NCI-H82 treated with DMSO at 0.1 percent for 48 hours (cell line): ENCODE data around the gene SLC6A1.

Experiments used
- DNase-seq: peaks from one replicate; lab custom pipeline; 2025; ENCODE audit not compliant: unreplicated experiment; lab: John Stamatoyannopoulos, UW

Gene SLC6A1

DNA sequence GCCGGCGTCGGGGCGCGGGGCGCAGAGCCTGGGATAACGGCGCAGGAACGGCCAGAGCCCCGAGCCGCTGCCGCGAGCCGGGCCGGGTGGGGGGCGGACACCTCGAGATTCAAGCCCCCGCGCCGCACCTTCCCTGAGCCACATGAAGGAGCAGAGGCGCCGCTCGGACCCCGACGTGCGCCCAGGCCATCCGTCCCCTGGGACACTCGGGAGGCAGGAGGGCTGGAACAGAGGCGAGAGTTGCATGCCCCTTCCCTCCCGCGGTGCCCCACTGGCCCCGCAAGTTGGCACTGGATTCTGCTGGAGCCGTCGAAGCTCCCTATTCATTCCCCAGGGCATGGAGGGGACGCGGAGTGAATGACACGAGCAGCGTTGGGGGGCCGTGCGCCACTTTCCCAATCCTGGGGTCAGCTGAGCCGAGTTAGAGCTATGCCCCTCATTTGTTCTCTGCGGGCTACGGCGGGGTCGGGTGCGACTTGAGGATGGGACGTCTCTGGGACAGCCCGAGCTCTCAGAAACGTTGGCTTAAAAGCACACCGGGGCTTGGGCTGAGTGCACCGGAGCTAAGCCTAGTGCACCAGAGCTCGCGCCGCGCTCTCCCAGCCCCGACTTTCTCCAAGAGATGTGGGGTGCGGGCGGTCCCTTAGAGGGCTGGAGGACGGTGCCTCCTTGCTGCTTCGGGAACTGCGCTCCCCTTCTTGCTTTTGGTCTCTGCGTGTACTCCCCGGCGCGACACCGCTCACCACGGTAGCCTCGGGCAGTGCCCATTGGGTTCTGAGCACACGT, 588 bp downstream of the SLC6A1 start:
- DNase-seq = no peak

DNA sequence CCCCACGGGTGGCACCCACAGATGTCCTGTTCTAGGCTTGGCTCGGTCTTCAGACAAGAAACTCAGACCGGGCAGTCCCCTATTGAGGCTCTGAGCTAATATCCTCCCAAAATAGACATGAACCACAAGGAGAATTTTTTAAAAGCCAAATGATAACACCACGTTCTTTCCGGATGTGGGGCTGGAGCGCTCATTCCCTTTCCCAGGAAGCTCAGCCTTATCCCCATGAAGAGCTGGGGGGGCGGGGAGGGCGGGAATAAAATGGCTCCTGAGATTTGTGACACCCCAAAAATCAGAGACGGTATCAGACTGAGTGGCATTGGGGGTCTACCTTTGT, 1.1 kb downstream of the SLC6A1 start:
- DNase-seq = no peak

DNA sequence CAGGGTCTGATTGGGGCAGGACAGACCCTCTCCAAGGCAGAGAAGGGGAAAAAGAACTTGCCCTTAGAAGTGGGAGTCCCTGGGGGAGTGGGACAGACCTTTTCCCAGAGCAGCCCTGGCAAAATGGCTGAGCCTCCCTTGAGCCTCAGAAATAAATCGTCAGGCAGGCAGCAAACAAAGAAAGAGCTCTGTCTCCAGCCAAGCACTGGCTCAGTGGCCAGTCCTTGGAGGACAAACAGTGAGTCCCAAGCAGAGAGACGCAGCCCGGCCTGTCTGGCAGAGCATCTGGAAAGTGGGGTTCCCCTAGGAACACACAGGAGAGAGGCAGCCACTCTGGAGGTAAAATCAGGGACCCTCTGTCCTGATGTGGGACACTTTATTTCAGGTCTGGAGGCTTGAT, 1.8 kb downstream of the SLC6A1 start:
- no peak for DNase-seq

DNA sequence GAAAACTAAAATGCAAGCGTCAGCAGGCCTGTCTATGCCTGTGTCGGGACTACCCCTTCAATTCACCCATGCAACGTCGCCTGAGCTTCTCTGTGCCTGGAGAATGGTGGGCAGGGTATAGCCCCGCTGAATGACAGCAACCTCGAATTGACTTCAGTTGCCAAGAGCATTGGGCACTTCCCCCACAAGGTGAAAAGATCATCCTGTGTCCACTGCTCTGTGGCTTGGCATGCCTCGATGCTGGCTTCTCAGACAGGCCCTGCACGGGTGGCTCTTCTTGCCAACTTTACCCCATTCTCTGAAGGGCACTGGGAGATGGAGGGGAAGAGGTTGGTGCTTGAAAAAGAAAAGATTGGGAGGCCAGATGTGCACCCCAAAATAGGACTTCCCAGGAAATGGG, 3.3 kb downstream of the SLC6A1 start:
- DNase-seq = no peak

DNA sequence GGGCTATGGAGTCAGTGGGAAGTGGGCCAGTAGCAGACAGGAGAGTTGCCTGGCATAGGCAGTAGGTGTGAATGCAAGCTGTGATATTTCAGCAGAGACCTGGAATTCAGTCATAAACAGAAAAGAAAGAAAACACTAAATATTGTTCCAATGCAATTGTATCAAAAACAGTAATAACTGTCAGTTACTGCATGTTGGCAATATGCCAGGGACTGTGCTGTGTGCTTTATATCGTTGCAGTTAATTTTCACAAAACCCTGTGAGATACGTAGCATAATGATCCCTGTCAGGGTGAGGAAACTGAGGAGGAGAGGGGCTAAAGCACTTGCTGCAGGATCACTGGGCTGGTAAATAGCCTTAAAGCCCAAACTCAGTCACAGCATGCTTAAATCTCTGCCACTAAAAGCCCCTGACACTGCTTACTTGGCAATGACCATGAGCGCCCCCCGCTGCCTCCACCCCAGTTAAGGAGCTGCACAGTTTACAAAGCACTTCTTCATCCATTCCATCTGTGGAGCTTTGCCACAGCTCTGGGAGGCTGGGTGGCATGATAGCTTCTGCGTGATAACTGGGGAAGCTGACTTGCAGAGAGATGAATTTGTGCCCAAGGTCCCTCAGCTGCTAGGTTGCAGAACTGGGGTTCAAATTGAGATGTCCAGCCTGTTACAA, 3.9 kb downstream of the SLC6A1 start:
- DNase-seq = no peak

DNA sequence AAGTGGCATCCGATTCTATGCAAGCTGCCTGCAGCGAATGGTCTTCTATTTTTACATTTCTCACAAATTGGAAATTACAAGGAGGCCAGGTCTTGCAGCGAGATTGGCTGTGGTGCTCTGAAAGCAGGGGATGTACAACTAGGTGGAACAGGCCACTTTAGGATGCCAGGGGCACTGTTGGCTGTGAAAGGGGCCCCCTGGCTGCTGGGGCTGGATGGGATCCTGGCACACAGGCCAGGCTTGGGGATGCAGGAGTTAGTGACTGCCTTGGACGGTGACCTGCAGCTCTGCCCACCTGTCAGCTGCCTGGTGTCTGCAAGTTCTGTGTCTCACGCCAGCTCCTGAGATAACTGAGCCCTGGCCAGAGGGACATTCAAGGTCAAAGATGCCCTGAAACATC, 4.6 kb downstream of the SLC6A1 start:
- no peak for DNase-seq

DNA sequence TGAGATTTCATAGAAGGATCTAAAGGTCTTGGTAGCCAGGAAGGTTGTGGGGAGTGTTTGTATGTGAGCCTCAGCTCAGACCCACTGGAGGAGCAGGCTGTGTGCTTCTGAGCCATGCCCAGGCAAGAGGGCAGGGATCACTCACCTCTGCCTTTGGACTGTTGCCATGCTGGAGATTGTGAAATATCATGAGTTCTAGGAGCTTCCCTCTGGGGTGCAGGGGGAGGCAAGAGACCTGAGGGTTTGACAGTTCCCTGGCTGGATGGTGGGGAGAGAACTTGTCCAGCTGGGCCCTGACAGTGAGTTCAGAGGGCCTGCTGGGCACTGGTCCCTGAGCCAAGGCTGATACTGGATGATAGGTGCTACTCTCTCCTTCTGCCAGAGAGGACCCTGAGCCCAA, 6.0 kb downstream of the SLC6A1 start:
- DNase-seq = no peak

DNA sequence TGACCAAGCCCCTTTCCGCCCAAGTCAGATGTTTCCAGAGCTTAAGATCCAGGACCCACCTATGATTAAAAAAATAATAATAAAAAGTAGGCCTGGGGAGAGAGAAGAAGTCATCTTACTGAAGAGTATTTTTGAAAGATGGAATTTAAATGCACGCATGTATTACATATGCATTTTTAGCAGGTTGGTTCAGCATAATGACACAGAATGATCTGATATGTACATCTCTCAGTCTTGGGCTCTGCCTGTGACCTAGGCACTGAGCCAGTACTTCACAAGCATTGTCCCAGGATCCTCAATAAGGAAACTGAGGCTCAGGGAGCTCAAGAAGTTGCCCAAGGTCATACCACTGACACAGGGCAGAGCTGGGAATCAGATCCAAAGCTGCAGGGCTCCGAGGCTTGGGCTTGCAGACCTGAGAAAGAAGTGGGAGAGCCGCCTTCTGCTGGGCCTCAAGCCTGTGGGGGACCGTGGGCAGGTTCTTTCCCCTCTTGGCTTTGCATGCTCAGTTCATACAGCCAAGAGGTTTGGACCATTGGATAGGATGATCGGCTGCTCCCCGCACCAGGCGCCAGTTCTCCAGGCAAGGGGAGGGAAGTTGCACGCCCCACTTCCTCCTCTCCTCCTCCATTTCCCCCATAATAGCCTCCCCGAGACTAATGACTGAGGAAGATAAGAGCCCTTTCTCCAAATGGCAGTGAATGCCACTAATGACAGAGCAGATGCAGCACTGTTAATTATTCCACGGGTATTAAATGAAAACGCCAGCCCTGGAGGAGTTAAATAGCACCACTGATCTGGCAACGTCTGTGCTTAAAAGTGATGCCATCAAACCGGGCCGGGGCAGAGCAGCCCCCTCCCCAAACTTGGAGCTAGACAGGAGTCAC, 6.9 kb downstream of the SLC6A1 start:
- DNase-seq = no peak

DNA sequence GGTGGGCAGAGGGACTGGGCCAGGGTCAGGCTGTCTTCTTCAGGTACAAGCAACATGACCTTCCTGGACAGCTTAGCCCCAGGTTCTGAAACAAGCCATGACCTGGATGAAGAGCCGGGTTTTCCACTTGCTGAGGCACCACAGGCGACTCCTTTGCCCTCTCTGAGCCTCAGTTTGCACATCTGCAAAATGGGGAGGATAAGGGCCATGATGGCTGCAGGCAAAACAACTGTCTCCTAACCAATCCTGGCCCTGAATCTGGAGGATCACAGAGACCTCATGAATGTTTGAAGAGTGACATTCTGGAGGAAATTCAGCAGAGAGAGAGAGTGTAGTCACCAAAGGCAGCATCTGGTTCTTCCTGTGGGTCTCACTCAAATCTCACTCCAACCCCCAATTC, 8.0 kb downstream of the SLC6A1 start:
- DNase-seq = no peak

DNA sequence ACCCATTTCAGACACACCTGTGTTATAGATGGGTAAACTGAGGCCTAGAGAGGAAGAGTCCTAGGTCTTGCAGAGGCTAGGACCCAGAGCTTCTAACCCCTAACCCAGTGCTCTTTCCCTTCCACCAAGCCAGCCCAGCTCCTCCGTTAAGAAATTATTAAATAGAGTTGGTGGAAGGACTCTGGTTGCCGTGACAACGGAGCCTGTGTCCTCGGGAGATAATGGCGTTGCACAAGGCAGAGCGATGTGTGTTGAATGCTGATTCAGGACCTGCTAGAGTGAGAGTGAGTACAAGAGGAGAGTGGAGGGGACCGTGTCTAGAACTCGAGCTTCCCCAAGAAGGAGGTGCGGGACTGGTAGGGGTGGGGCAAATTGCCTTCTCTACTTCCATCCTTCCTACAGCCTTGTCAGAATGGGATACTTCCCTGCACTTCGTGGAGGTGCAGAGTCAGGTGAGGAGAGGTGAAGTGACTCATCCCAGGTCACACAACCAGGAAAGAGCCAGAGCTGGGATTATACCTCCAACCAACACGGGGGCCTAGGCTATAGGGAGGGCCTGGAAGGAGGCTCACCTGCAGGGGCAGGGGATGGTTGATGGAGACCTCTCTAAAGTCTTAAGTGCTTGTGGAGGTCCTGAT, 8.6 kb downstream of the SLC6A1 start:
- no peak for DNase-seq

DNA sequence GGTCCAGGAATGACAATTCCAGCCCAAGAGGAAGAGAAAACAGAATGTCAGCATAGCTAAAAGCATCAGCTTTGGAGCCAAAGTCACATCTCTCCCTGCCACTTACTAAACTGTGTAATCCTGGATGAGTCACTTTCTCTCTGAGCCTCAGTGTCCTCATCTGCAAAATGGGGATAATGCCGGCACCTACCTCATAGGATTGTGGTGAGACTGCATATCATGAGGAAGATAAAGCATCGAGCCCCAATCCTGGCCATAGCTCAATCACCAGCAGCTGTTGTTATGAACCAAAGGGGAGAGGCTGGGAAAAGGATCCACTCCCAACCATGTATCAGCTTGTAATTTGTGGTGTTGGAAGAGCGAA, 9.1 kb downstream of the SLC6A1 start:
- DNase-seq = no peak

DNA sequence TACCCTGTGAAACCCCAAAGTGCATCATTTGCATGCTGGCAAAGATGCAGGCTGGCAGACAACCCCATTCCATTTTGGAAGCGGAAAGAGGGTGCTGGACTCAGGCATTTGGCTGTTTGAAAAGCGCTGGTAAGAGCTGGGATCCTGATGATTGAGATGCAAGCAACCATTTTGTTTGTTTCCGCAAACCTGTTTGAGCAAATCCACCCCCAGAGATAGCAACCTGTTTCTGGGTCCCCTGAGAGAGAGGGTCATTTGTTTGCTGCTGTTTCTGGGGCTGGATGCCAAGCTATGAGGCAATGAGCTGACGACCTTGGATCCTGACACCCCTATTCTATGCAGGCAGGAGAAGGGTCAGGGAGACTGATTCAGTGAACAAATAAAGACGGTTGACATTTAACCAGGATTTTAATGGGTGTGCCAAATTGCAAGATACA, 9.8 kb downstream of the SLC6A1 start:
- no peak for DNase-seq

DNA sequence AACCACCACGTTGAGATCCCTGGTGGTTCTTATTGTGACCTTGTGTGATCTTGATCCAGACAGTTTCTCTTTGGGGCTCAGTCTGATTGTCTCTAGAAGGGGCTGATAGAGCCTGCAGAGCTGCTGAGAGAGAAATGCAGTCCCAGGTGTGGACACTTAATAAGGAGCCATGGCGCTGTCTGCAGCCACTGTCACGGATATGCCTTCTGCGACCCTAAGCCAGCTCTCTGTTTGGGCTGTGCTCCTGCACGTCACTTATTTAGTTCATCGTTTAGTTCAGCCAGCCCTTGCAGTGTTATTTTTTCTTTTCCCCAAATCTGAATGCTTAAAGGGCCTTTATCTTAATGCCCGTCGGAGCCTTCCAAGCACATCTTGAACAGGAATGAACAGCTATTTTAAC, 12.0 kb downstream of the SLC6A1 start:
- no peak for DNase-seq

DNA sequence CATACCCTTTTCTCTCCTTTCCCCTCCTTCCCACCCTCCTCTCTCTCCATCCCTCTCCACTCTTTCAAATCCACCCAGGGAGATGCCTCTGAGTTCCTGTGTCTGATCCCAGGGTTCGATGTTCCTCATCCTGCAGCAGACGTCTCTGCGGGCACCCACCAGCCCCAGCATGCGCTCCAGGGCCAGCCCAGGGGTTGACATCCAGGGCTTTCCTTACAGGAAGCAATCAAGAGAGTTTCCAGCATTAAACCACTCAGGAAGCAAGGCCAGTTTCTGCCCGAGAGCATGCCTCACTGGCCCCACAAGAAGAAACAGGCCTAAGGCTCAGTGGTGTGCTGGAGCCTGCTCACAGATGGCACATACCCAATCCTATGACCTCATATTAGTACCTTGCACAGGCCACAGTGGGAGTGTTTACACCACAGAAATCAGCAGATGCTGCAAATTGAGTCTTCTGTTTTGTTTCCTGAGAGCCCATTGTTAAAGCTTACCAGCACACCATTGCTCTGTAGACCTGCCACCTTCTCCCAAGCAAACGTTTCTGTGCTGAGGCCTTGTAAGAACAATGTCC, 13.2 kb downstream of the SLC6A1 start:
- no peak for DNase-seq

DNA sequence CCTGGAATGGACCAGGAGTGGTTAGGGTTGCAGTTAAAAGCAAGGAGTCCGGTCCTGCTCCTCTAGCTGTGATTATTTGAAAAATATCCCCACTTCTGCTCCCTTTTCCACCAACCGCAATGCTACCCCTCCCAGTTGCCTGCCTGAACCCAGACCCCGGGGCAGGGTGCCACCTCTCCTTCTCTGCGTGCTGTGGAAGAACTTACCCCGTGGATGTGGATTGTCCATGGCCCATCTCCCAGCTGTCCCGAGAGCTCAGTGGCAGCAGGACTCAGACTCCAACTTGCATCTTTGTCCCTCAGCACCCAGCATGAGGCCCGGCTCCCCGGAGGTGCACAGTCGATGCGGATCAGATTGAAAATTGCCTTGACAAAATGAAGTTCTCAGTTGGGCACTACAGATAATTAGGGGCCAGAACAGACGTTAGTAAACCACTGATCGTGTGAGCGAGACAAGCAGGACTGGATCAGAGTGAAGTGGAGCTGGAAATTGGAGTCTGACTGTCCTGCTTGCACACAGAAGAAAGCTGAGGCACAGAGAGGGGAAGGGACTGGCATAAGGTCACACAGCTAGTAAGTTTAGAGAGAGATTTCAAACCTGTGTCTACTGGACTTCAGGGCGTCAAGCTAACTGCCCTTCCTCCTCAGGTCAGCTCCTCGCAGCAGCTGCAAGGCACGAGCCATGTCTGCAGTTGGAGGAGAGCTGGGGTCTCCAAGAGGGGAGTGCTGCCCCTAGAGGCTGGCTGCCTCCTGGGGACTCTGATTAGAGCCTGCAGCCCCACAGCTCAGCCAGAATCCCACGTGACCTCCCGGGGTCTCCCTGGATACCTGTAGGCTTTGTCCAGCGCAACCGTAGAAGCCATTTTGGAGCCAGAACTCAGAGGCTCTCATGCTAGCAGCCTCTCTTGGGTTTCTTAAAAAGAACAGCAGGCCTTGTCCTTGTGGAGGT, 14.7 kb downstream of the SLC6A1 start:
- no peak for DNase-seq

DNA sequence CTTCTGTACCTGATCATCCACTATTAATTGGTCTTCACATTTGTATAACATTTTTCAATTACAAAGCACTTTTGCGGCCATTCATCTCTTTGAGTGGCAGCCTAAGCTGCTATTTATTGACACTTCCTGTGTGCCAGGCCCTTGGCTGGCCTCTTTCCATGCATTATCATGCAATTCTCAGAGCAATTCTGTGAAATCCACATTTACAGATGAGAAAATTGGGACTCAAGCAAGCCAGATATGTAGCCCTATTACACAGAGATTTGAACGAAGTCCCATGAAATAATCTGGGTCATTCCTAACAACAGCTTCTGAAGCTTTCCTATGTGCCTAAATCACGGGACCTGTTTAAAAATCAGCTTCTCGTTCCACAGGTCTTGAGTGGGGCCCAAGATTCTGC, 17.4 kb downstream of the SLC6A1 start:
- no peak for DNase-seq

DNA sequence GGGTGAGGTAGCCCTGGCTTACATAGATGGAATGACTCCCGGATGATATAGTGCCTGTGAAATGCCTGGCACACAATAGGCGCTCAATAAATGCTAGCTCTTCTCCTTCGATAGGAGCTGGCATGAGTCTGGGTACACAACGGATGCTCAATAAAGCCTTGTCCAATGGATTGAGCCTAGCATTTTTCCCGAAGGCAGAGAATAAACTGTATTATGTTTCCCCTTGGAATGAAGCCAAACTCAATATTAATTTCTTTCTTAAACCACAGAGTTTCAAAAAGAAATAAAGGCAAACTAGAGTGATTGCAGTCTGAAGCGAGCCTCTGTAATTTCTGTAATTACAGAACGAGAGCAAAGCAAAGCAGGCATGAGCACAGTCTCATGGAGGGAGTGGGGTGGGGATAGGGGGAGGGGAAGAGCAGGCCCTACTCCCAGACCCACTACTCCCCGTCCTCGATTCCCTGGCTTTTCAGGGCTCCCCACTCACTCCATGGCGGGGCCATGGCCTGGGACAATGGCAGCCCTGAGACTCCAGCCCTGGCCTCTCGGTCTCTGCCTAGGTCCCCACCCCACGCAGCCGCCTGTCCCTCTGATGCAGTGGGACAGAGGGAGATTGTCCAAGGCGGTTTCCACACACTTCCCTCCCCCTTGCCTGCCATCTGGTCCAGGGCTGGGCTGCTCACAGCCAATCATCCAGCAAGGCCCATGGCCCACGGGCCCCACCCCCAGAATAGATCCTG, 18.0 kb downstream of the SLC6A1 start:
- DNase-seq = no peak

DNA sequence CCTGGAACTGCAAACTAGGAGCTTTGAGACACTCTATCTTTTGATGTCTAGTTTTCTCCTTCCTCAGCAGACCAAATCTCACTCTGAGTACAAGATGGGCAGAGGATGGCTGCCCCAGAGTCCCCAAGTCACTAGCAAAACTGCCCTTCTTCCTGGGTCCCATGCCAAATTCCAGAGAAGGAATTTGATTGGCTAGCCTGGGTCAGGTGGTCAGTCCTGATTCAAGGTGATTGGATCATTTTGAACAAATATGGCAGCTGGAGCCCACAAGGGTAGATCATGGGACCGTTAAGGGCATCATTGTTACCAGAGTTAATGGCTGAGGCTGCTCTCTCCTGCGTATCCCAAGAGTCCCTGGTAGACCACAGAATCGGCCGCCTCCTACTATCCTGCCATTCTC, 21.7 kb downstream of the SLC6A1 start:
- DNase-seq = no peak

DNA sequence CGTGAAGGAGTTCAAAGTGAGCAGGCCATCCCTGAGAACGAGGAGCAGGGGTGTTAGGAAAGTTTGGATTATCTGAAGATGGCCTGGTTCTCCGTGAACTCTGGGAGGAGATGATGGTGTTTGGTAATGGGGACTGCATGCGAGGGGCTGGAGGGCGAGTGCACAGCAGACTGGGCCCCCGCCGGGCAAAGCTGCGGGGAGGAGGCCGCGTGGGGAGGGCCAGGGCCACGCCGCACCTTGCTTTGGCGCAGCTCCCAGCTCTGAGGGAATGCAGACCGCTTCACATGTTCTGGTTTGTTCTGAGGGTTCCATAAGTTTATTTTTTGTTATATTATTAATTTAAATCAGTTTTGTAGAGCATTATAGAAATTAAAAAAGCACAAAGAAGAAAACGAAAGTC, 22.2 kb downstream of the SLC6A1 start:
- no peak for DNase-seq
